CD4-positive, alpha-beta T cell treated with Interferon alpha-2 for 1 hour (primary cell): ENCODE results near the gene TICRR.
"Not testable (repeated sequence)": the region's sequence is repeated elsewhere in the genome, so short reads cannot be mapped to it uniquely, and the experiment has no call there.

Experiments
- DNase-seq, 2 donors: peaks; one replicate each; pipeline ENCODE4 v3.0.0-alpha.2; 2020 to 2022

TICRR gene

GRCh38 chr15:89569090-89569745 is 6.1 kb upstream of the TICRR start:
- DNase-seq, result no peak

- peak in 1 of 2 donors; percentile 10 for DNase-seq
Measured at GRCh38 chr15:89575656-89576416, 567 bp downstream of the TICRR start.

GRCh38 chr15:89576417-89576773 is 1.1 kb downstream of the TICRR start:
- no peak for DNase-seq

- DNase-seq, result no peak
Measured at GRCh38 chr15:89577776-89578115, 2.5 kb downstream of the TICRR start.

- DNase-seq, result no peak
Measured at GRCh38 chr15:89578146-89578545, 2.9 kb downstream of the TICRR start.

- DNase-seq, result not testable (repeated sequence)
Measured at GRCh38 chr15:89580747-89581146, 5.5 kb downstream of the TICRR start.

- DNase-seq, result no peak
Measured at GRCh38 chr15:89586651-89587050, 11.4 kb downstream of the TICRR start.

- DNase-seq, result no peak
Measured at GRCh38 chr15:89587955-89588354, 12.7 kb downstream of the TICRR start.

GRCh38 chr15:89591834-89592233 is 16.6 kb downstream of the TICRR start:
- DNase-seq, result no peak

- DNase-seq, result no peak
Measured at GRCh38 chr15:89593018-89593417, 17.7 kb downstream of the TICRR start.

- no peak for DNase-seq
Measured at GRCh38 chr15:89599021-89599420, 23.8 kb downstream of the TICRR start.

GRCh38 chr15:89611317-89611716 is 36.0 kb downstream of the TICRR start:
- DNase-seq, result no peak

GRCh38 chr15:89613031-89613430 is 37.8 kb downstream of the TICRR start:
- no peak for DNase-seq

- no peak for DNase-seq
Measured at GRCh38 chr15:89614164-89614563, 38.9 kb downstream of the TICRR start.

- no peak for DNase-seq
Measured at GRCh38 chr15:89615135-89615534, 39.9 kb downstream of the TICRR start.

- DNase-seq, result no peak
Measured at GRCh38 chr15:89616228-89616627, 41.0 kb downstream of the TICRR start.

- DNase-seq, result no peak
Measured at GRCh38 chr15:89621547-89621946, 46.3 kb downstream of the TICRR start.

GRCh38 chr15:89623165-89623564 is 47.9 kb downstream of the TICRR start:
- DNase-seq, result no peak

- DNase-seq, result no peak
Measured at GRCh38 chr15:89625716-89626115, 50.4 kb downstream of the TICRR start.

- DNase-seq, result no peak
Measured at GRCh38 chr15:89627256-89627970, 52.1 kb downstream of the TICRR start.

GRCh38 chr15:89628301-89628700 is 53.0 kb downstream of the TICRR start:
- DNase-seq, result no peak

GRCh38 chr15:89628806-89629715 is 53.8 kb downstream of the TICRR start:
- DNase-seq, result no peak

GRCh38 chr15:89629829-89630228 is 54.6 kb downstream of the TICRR start:
- DNase-seq, result no peak
